GM12892 (cell line): Measurements from ENCODE around the gene CRYGN.

Experiments
- DNase-seq: peaks from one replicate; pipeline ENCODE4 v3.0.0; 2011; ENCODE audit not compliant: insufficient read length
- FAIRE-seq: peaks from 2 replicates; lab custom pipeline; 2011; peaks lifted over from hg19 to GRCh38; lab: Jason Lieb, UNC
- POLR2A ChIP-seq: IDR thresholded peaks from 2 replicates; pipeline ENCODE4 v1.6.1; 2011; ENCODE audit warnings: low read depth, low read length, control low read depth
- POLR2AphosphoS5 ChIP-seq: IDR thresholded peaks from 2 replicates; pipeline ENCODE4 v1.6.1; 2011; ENCODE audit warnings: low read depth, low read length, control low read depth
- TAF1 ChIP-seq: IDR thresholded peaks from 2 replicates; pipeline ENCODE4 v1.6.1; 2011; ENCODE audit warnings: low read depth, mild to moderate bottlenecking, control low read depth, low read length, borderline replicate concordance

Gene CRYGN

GRCh38 chr7:151383638-151384351, 56.1 kb downstream of the CRYGN start:
- FAIRE-seq (no peak), DNase-seq (peak; percentile 11)
- TF ChIP-seq TAF1 = no peak
- no peak for TF ChIP-seq POLR2A
- TF ChIP-seq POLR2AphosphoS5 = no peak

DNA sequence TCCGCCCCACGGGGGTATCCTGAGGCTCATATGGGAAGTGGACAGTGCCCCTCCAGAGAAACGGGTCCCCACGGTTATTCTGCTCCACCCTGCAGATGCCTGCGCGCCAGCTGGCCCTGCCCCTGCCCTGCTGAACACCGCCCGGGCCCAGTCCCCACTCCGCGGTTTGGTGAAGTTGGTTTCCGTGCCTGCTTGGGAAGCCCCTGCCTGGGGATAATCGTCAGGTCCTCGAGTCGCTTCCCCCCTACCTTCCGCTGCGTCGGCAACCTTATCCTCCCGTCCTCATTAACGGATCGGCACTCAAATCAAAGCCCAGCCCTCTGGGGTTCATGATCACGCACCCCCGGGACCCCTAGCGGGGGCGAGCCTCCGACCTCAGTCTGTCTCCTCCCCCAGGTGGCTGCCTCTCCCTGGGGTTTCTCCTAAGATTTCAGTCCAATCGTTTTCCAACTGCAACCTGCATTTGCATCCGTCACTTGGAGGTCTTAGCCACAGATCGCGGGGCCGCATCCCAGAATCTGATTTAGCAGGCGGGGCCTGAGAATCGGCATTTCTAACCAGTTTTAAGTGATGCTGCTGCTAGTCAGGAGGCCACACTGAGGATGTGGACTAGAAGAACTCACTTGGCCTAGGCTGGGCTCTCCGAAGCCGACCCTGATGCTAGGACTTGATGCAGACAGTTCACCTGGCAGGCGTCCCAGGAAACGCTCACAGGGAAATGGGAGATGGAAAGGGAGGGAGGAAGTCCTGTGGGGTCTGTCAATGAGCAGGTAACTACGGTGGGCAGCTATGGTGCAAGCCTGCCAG, 57.7 kb downstream of the CRYGN start:
- no peak for FAIRE-seq
- no peak for TF ChIP-seq TAF1
- no peak for TF ChIP-seq POLR2A

DNA sequence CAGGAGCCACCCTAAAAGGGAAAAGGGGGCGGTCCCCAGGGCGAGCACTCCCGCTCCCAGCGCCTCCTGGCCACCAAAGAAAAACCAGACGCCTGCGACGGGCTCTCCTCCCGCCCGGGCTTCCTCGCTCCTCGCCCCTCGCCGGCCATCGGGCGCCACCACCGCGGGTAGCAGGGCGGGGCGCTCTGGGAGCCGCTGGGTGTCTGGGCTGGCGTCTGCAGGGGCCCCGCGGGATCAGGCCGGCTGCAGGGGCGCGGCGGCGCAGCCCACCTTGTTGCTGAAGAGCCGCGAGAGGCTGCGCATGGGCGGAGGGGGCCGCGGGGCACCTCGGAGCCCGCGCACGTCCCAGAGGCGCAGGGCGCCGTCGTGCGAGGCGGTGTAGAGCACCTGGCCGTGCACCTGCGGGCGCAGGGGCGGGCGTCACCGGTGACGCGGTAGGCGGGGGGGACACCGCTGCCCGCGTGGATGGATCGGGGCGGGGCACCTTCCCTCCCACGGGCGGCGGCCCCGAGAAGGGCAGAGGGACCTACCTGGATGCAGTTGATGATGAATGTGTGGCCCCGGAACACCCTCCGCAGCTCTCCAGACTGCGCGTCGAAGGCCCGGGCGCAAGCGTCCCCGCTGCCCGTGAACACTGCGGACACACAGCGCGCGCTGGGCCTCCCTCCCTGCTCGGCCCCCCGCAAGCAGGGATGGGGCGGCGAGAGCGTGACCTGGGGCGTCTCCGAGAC, 58.4 kb downstream of the CRYGN start:
- no peak for FAIRE-seq
- peak; percentile 57 for DNase-seq
- TF ChIP-seq POLR2A (no peak), TAF1 (no peak), POLR2AphosphoS5 (no peak)

More for the DNA sequence above, 57.7 kb downstream of the CRYGN start:
- peak; percentile 32 for DNase-seq

- peak; percentile 52 for DNase-seq
- TF ChIP-seq POLR2A (no peak), TAF1 (no peak), POLR2AphosphoS5 (no peak)
- FAIRE-seq = no peak
Measured at GRCh38 chr7:151381098-151381347, 58.9 kb downstream of the CRYGN start.

- TF ChIP-seq POLR2A = no peak
- no peak for TF ChIP-seq TAF1
- TF ChIP-seq POLR2AphosphoS5 = no peak
- FAIRE-seq (no peak), DNase-seq (peak; percentile 51)
Measured at GRCh38 chr7:151380199-151381097, 59.5 kb downstream of the CRYGN start.

GRCh38 chr7:151379534-151380198, 60.3 kb downstream of the CRYGN start:
- FAIRE-seq (no peak), DNase-seq (peak; percentile 18)
- TF ChIP-seq POLR2AphosphoS5 = no peak
- no peak for TF ChIP-seq TAF1
- no peak for TF ChIP-seq POLR2A

- DNase-seq (peak; percentile 9), FAIRE-seq (no peak)
- TF ChIP-seq POLR2A = no peak
- no peak for TF ChIP-seq TAF1
- TF ChIP-seq POLR2AphosphoS5 = no peak
Measured at GRCh38 chr7:151379193-151379520, 60.8 kb downstream of the CRYGN start.
